GM21515 (cell line): ENCODE data around the gene METTL13.
"Not testable (repeated sequence)": the region's sequence is repeated elsewhere in the genome, so short reads cannot be mapped to it uniquely, and the experiment has no call there.

Source experiments
- ATAC-seq: cut with Tn5 transposase; IDR thresholded peaks from one replicate; pipeline ENCODE4 v1.9.1; 2021; ENCODE audit not compliant: unreplicated experiment

The METTL13 gene

GRCh38 chr1:171769171-171769570, 12.3 kb upstream of the METTL13 start:
- ATAC-seq = no peak

GRCh38 chr1:171769754-171770153, 11.7 kb upstream of the METTL13 start:
- ATAC-seq = no peak

- ATAC-seq = no peak
These were observed 9.1 kb upstream of the METTL13 start for GRCh38 chr1:171772312-171772711.

GRCh38 chr1:171780583-171781175, 781 bp upstream of the METTL13 start:
- ATAC-seq = no peak

GRCh38 chr1:171783816-171784530, 2.5 kb downstream of the METTL13 start:
- no peak for ATAC-seq

GRCh38 chr1:171784784-171785183, 3.3 kb downstream of the METTL13 start:
- ATAC-seq = no peak

- ATAC-seq = no peak
These were observed 4.3 kb downstream of the METTL13 start for GRCh38 chr1:171785766-171786165.

GRCh38 chr1:171786534-171786933, 5.1 kb downstream of the METTL13 start:
- ATAC-seq = no peak

GRCh38 chr1:171787686-171788480, 6.4 kb downstream of the METTL13 start:
- ATAC-seq = no peak

- no peak for ATAC-seq
These were observed 7.2 kb downstream of the METTL13 start for GRCh38 chr1:171788696-171789095.

- ATAC-seq = no peak
These were observed 8.9 kb downstream of the METTL13 start for GRCh38 chr1:171790318-171790717.

- no peak for ATAC-seq
These were observed 11.4 kb downstream of the METTL13 start for GRCh38 chr1:171792656-171793369.

- no peak for ATAC-seq
These were observed 12.2 kb downstream of the METTL13 start for GRCh38 chr1:171793636-171794035.

GRCh38 chr1:171794085-171794484, 12.6 kb downstream of the METTL13 start:
- no peak for ATAC-seq

- no peak for ATAC-seq
These were observed 15.1 kb downstream of the METTL13 start for GRCh38 chr1:171796592-171796991.

- ATAC-seq = no peak
These were observed 16.9 kb downstream of the METTL13 start for GRCh38 chr1:171798311-171798710.

GRCh38 chr1:171798765-171799164, 17.3 kb downstream of the METTL13 start:
- no peak for ATAC-seq

- no peak for ATAC-seq
These were observed 17.7 kb downstream of the METTL13 start for GRCh38 chr1:171799166-171799565.

GRCh38 chr1:171799698-171800097, 18.2 kb downstream of the METTL13 start:
- not testable (repeated sequence) for ATAC-seq

GRCh38 chr1:171800342-171800741, 18.9 kb downstream of the METTL13 start:
- ATAC-seq = no peak

GRCh38 chr1:171800851-171801250, 19.4 kb downstream of the METTL13 start:
- ATAC-seq = no peak
